AML-193 (cell line): Measurements from ENCODE around the gene PPFIA2.
A peak's percentile ranks its signal among the peaks of the same experiment; 100 is the strongest.

Experiments
- DNase-seq, 2 experiments: peaks; one replicate each; lab custom pipeline; 2025; lab: John Stamatoyannopoulos, UW

Gene PPFIA2

DNA sequence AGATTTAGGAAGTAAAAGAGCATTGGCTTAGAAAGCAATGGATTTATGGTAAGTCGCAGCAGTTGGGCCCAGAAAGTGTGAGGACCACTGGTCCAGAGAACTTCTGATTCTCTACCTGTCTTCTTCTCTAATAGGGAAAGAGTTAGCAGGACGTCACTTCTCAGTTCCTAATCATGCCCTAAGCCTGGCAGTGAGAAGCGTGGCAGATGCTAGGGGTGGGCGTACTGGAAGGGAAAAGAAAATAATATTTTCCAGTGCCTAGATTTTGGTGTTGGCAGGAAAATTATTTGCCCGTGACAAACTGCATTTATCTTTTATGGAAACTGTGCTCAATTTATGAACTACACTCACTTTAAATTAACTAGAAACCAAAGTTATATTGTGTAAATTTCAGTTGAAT lies 212.3 kb downstream of the PPFIA2 start:
- no peak for DNase-seq

- no peak for DNase-seq
These were observed 215.5 kb downstream of the PPFIA2 start for GRCh38 chr12:81543621-81544139.

GRCh38 chr12:81542065-81543010 lies 216.8 kb downstream of the PPFIA2 start:
- no peak for DNase-seq

GRCh38 chr12:81541121-81541520 lies 218.0 kb downstream of the PPFIA2 start:
- DNase-seq: no peak

DNA sequence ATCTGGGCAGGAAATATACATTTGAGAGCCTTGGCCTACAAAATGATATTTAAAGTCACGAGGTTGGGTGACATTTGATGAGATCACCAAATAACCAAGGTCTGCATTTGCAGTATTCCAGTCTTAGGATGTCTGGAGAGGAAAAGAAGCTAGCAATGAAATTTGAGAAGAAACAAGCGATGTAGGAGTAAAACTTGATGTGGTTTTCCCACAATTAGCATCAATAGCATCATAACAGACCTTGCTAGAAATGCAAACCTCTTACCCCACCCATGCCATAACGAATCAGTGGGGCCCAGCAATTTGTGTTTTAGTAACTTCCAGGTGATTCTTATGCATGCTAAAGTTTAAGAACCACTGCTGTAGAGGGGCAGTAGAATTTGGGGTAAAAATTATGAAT lies 219.9 kb downstream of the PPFIA2 start:
- DNase-seq: no peak

DNA sequence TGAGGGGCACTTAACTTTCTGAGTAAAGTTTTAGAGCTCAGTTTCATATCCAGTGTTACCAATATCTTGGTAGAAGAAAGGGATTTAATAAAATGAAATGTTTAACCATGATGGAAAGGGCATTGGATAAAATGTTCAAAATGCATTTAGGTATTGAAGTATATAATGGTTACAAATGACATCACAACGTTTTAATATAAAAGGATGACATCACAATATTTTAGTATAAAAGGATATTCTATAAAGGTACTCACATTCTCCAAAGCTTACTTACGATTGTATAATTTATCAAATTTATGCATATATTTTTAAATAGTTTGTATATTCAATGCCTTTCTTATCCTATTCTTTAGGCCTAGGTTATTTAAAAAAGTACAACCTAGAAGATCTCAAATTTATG lies 226.1 kb downstream of the PPFIA2 start:
- no peak for DNase-seq

GRCh38 chr12:81530352-81530751 lies 228.8 kb downstream of the PPFIA2 start:
- DNase-seq: no peak

DNA sequence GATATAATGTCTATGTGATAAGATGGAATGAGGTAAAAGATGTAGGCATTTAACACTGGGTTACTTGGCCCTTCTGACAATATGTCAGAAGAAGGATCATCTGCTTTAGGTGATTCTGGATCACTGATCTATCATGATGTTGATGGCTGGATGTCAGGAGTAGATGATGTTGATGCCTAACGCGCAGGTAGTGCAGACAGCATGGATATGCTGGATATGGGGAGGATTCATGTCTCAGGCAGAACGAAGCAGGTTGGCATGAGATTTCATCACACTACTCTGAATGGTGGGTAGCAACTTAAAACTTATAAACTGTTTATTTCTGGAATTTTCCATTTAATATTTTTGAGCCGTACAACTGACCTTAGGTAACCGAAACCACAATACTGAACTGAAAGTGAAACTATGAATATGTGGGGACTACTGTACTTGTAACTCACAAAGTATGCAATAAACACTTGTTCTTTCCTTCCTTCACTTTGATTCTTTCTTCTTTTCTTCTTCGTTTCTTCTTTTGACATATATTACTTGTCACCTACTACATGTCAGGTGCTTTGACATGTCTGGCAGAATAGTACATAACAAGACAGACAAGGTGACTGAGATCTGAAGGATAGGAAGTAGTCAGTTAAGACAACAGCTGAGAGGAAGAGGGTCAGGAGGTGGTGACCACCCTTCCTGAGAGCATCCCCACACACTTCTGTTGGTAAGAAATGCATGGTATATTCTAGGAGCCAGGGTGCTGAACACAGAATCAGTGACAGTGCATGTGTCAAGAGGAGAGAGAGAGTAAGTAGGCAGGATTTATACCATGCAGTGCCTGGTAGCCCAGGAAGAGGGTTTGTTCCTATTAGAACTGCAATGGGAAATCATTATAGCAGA lies 238.8 kb downstream of the PPFIA2 start:
- peak; percentile 19 to 25 for DNase-seq

GRCh38 chr12:81518638-81519037 lies 240.5 kb downstream of the PPFIA2 start:
- DNase-seq: no peak

DNA sequence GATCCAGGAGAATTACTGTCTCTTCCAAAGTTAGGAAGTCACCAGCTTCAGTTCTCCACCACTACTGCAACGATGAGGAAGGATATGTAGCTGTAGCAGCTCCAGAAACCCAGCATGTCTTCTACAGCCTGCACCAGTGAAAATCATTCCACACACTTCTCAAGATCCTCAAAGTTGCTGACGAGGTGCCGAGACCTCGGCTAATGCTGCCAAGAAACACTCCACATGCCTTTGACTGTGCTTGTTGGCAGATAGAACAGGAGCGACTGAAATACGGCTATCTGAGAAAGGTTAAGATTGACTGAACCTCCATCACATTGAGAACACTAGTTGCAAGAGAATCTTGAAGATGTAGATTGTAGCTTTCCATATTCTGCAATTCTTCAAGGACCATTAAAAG lies 241.9 kb downstream of the PPFIA2 start:
- DNase-seq: no peak

- DNase-seq: no peak
These were observed 256.0 kb downstream of the PPFIA2 start for GRCh38 chr12:81502912-81503695.

DNA sequence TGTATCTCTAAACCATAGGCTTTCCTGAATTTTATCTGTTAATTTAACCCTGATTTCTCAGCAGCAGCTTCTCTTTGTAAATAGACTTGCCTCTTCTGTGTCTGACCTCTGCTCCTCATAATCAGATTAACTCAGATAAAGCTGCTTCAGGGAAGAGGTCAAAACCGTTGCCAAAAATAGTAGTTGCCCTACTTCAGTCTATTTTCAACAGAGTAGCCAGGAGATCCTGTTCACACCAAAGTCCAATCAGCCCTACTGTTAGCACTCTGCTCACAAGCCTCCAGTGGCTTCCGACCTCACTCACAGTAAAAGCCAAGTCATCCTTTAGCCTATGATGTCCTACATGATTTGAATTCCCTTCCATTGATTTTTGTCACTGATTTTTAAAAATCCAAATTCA lies 258.4 kb downstream of the PPFIA2 start:
- no peak for DNase-seq

DNA sequence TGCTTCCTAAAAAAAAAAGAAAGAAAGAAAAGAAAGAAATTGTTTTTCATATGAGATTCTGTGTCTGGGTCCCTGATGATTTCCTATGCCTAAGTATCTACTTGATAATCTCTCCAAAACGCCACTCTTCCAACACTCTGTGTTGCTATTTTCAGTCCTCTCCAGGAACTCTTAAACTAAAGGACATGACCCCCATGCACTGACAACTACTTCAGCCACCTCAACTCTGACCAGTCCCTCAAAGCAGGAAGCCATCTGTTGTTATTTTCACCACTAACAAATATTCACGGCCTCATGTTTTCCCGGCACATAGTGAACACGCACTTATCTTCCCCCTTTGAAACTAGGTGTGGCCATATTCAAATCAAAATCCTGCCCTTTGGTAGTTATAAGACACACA lies 259.3 kb downstream of the PPFIA2 start:
- no peak for DNase-seq

DNA sequence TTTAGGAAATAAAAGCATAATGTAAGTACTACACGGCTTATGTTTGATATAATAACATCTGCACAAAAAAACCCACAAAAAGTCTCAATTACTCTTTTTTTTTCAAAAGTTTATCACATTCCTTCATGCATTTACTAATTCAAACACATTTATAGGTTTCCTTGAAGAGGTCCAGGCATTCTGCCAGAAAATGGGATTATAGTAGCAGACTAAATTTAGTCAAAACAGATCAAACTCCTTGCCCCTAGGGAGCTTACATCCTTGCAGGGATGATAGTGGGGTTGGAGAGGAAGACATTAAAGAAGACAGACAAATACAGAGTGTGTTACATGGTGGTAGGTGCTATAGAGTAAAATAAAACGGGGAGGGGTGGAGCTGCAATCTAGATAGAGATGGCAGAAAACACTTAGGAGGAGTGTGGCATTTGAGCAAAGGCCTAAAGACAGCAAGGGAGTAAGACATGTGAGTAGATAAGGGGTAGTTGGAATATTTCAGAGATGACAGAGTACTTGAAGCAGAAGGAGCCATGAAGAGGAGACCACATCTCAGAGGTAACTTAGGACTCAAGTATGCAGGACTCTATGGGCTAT lies 266.9 kb downstream of the PPFIA2 start:
- DNase-seq: no peak

DNA sequence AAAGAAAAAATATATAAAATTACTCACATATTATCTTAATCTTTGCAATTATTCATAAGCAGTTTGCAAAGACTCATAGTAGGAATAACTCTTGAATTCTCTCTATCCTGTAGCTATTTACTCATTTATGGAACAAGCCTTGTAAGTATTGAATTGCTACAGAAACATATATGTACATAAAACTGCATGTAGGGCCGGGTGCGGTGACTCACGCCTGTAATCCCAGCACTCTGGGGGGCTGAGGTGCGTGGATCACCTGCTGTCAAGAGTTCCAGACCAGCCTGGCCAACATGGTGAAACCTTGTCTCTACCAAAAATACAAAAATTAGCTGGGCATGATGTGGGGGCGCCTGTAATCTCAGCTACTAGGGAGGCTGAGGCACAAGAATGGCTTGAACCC lies 286.2 kb downstream of the PPFIA2 start:
- no peak for DNase-seq

DNA sequence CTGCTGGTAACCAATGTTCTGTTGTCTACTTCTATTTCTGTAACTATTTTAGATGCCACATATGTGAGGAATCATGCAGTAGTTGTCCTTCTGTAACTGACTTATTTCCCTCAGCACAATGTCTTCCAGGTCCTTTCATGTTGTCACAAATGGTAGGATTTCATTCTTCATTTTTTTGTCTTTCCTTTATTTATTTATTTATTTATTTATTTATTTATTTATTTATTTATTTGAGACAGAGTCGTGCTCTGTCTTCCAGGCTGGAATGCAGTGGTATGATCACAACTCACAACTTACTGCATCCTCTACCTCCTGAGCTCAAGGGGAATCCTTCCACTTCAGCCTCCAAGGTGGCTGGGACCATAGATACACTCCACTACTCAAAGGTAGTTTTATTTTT lies 288.2 kb downstream of the PPFIA2 start:
- DNase-seq: no peak

GRCh38 chr12:81468206-81468605 lies 290.9 kb downstream of the PPFIA2 start:
- DNase-seq: no peak

GRCh38 chr12:81465876-81466275 lies 293.3 kb downstream of the PPFIA2 start:
- DNase-seq: no peak

- no peak for DNase-seq
These were observed 294.0 kb downstream of the PPFIA2 start for GRCh38 chr12:81465191-81465590.

DNA sequence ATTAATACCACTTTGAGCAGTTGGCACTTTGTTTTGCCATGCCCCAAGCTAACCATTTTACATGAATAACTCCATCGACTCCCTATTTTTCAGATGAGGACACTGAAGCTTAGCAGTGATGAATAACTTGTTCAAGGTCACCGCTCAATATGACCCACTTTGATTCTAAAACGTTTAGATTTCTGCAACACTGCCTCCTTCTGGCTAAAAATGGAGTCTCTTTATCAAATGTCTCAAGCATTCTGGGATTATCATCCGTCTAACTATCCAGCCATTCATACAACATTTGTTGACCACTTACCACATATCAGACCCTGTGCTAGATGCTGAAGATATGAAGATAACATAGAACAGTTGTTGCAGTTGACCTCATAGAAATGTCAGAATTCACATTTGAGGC lies 298.0 kb downstream of the PPFIA2 start:
- no peak for DNase-seq

GRCh38 chr12:81450920-81451739 lies 308.0 kb downstream of the PPFIA2 start:
- DNase-seq: peak in 1 of 2 experiments; percentile 18
